Mesenchymal stem cell (in vitro differentiated cells and primary cell): ENCODE measurements around the gene PRTN3.
A peak's percentile ranks its signal among the peaks of the same experiment; 100 is the strongest.
"Not testable (repeated sequence)": the region's sequence is repeated elsewhere in the genome, so short reads cannot be mapped to it uniquely, and the experiment has no call there.

Experiments
- DNase-seq: peaks from one replicate; pipeline ENCODE4 v3.0.0-alpha.2; 2013
- H2AFZ ChIP-seq: one replicate; pipeline ENCODE4 v1.6.1; 2013; ENCODE audit warnings: low read depth, mild to moderate bottlenecking, control low read depth, inconsistent platforms, low read length, moderate library complexity
- H2AK5ac ChIP-seq: 2 replicates; pipeline ENCODE4 v1.6.1; 2013; ENCODE audit warnings: low read length, moderate library complexity, mild to moderate bottlenecking, inconsistent platforms; ENCODE audit not compliant: severe bottlenecking
- H2BK120ac ChIP-seq: one replicate; pipeline ENCODE4 v1.6.1; 2013; ENCODE audit warnings: low read depth, mild to moderate bottlenecking, inconsistent platforms, low read length, moderate library complexity
- H2BK12ac ChIP-seq, 2 experiments: one replicate each; pipeline ENCODE4 v1.6.1; 2013; ENCODE audit warnings: inconsistent platforms in 2 of 2, low read length in 2 of 2, mild to moderate bottlenecking in 2 of 2, moderate library complexity in 2 of 2, control low read depth in 1 of 2
- H2BK15ac ChIP-seq: one replicate; pipeline ENCODE4 v1.6.1; 2013; ENCODE audit warnings: mild to moderate bottlenecking, low read depth, inconsistent platforms; ENCODE audit not compliant: poor library complexity, severe bottlenecking
- H2BK5ac ChIP-seq: 2 replicates; pipeline ENCODE4 v1.6.1; 2013; ENCODE audit warnings: low read depth, mild to moderate bottlenecking, low read length, control low read depth, inconsistent platforms; ENCODE audit not compliant: poor library complexity, severe bottlenecking
- H3K14ac ChIP-seq, 2 experiments: one replicate each; pipeline ENCODE4 v1.6.1; 2013; ENCODE audit warnings: inconsistent platforms in 2 of 2, low read length in 2 of 2, control low read depth in 1 of 2, mild to moderate bottlenecking in 1 of 2, moderate library complexity in 1 of 2
- H3K18ac ChIP-seq, 2 experiments: one replicate each; pipeline ENCODE4 v1.6.1; 2013; ENCODE audit warnings: inconsistent platforms in 2 of 2, low read length in 2 of 2, control low read depth in 1 of 2, low read depth in 1 of 2, mild to moderate bottlenecking in 1 of 2
- H3K23ac ChIP-seq, 2 experiments: one replicate each; pipeline ENCODE4 v1.6.1; 2013; ENCODE audit warnings: inconsistent platforms in 2 of 2, low read length in 2 of 2, mild to moderate bottlenecking in 2 of 2, moderate library complexity in 2 of 2, control low read depth in 1 of 2
- H3K27ac ChIP-seq: 2 replicates; pipeline ENCODE4 v1.5.1; 2013; ENCODE audit warnings: mild to moderate bottlenecking, moderate library complexity, low read length, control low read depth, inconsistent platforms; ENCODE audit not compliant: poor library complexity, severe bottlenecking
- H3K27me3 ChIP-seq, 2 experiments: 2 replicates each; pipeline versions ENCODE4 v1.6.1 to v1.7.0; 2013; ENCODE audit warnings: low read length in 2 of 2, mild to moderate bottlenecking in 2 of 2, moderate library complexity in 2 of 2, control low read depth in 1 of 2, inconsistent platforms in 1 of 2; ENCODE audit not compliant: control insufficient read depth in 1 of 2, insufficient read depth in 1 of 2
- H3K36me3 ChIP-seq, 2 experiments: 2 replicates each; pipeline versions ENCODE4 v1.6.1 to v1.7.0; 2013; ENCODE audit warnings: low read length in 2 of 2, control low read depth in 1 of 2, inconsistent platforms in 1 of 2, low read depth in 1 of 2, mild to moderate bottlenecking in 1 of 2; ENCODE audit not compliant: insufficient read depth in 2 of 2, control insufficient read depth in 1 of 2
- H3K4ac ChIP-seq, 2 experiments: one replicate each; pipeline ENCODE4 v1.6.1; 2013; ENCODE audit warnings: inconsistent platforms in 2 of 2, low read length in 2 of 2, mild to moderate bottlenecking in 2 of 2, moderate library complexity in 2 of 2, control low read depth in 1 of 2, low read depth in 1 of 2
- H3K4me1 ChIP-seq: 2 replicates; pipeline ENCODE4 v1.6.1; 2013; ENCODE audit warnings: low read depth, low read length, control low read depth; ENCODE audit not compliant: control insufficient read depth, insufficient read depth
- H3K4me2 ChIP-seq: 2 replicates; pipeline ENCODE4 v1.6.1; 2013; ENCODE audit warnings: low read length, mild to moderate bottlenecking, inconsistent platforms; ENCODE audit not compliant: poor library complexity, severe bottlenecking
- H3K4me3 ChIP-seq, 2 experiments: 2 replicates each; pipeline versions ENCODE4 v1.5.1 to v1.7.0; 2013; ENCODE audit warnings: low read length in 2 of 2, mild to moderate bottlenecking in 2 of 2, control low read depth in 1 of 2, low read depth in 1 of 2; ENCODE audit not compliant: insufficient read depth in 1 of 2
- H3K79me1 ChIP-seq: replicated peaks from 2 replicates; pipeline ENCODE4 v1.6.1; 2013; ENCODE audit warnings: mild to moderate bottlenecking, control low read depth, low read length, inconsistent platforms; ENCODE audit not compliant: poor library complexity, severe bottlenecking
- H3K9ac ChIP-seq: 2 replicates; pipeline ENCODE4 v1.7.0; 2013; ENCODE audit warnings: mild to moderate bottlenecking, low read length, moderate library complexity
- H3K9me3 ChIP-seq: 2 replicates; pipeline ENCODE4 v1.7.0; 2013; ENCODE audit warnings: mild to moderate bottlenecking, low read length; ENCODE audit not compliant: control insufficient read depth
- H4K8ac ChIP-seq: one replicate; pipeline ENCODE4 v1.6.1; 2013; ENCODE audit warnings: inconsistent platforms, mild to moderate bottlenecking, low read length, moderate library complexity
- H4K91ac ChIP-seq: one replicate; pipeline ENCODE4 v1.6.1; 2013; ENCODE audit warnings: mild to moderate bottlenecking, low read length, inconsistent platforms
- WGBS: methylation state at CpG from one replicate; pipeline ENCODE4 v1.1.7; 2013; ENCODE audit warnings: mixed read lengths; 5-methylcytosine and 5-hydroxymethylcytosine counted together

PRTN3 gene

DNA sequence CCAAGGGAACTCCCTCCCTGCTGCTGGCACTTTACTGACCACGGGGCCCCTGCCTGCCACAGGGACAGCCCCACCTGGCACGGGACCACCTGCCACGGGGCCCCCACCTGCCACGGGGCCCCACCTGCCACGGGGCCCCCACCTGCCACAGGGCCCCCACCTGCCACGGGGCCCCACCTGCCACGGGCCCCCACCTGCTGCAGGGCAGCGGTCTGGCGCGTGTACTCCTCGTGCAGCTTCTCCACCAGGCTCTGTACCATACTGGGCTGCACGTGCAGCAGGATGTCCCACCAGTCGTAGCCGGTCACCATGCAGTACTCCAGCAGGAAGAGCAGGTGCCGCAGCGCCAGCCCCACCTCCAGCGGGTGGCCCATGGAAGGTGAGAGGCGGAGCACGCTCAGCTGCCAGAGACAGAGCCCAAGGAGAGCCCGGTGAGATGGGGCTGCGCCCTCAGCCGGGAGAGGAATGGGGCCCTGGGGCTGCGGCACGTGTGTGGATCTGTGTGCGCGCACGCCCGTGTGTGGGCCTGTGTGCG is 36.0 kb downstream of the PRTN3 start:
- Histone ChIP-seq H3K36me3 (peaks cover 41 to 91% of the 10 kb centered on the region in 2 experiments), H2AK5ac (no peak overlapping the region), H3K4ac (no peak overlapping the region), H3K4me1 (peaks cover 19% of the 10 kb centered on the region), H3K27me3 (no peaks in the 10 kb centered on the region), H3K4me2 (no peak overlapping the region), H4K8ac (no peak overlapping the region), H3K18ac (no peak overlapping the region), H3K14ac (no peak overlapping the region), H3K27ac (no peak overlapping the region), H3K23ac (no peak overlapping the region), H2BK120ac (no peak overlapping the region), H2BK5ac (no peak overlapping the region), H3K4me3 (no peak overlapping the region), H4K91ac (no peak overlapping the region), H2BK15ac (no peak overlapping the region), H2BK12ac (no peak overlapping the region), H3K9me3 (no peaks in the 10 kb centered on the region), H3K9ac (no peak overlapping the region), H3K79me1 (peaks cover 13% of the 10 kb centered on the region), H2AFZ (no peak overlapping the region)
- WGBS = 97% methylated on average over 29 of the region's 29 CpGs
- DNase-seq = no peak

DNA sequence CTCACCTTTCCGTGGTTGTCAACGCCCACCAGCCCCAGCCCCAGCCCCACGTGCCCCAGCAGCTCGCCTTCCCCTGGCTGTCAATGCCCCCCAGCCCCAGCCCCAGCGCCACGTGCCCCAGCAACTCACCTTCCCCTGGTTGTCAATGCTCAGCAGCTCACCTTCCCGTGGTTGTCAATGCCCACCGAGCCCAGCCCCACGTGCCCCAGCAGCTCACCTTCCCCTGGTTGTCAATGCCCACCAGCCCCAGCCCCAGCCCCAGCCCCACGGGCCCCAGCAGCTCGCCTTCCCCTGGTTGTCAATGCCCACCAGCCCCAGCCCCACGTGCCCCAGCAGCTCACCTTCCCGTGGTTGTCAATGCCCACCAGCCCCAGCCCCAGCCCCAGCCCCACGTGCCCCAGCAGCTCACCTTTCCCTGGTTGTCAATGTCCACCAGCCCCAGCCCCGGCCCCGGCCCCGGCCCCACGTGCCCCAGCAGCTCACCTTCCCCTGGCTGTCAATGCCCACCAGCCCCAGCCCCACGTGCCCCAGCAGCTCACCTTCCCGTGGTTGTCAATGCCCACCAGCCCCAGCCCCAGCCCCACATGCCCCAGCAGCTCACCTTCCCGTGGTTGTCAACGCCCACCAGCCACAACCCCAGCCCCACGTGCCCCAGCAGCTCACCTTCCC is 37.3 kb downstream of the PRTN3 start:
- H3K9ac ChIP-seq, H4K8ac ChIP-seq, H3K4me1 ChIP-seq, H3K23ac ChIP-seq, H2BK5ac ChIP-seq, H2BK15ac ChIP-seq, H2AK5ac ChIP-seq, H2AFZ ChIP-seq, H3K9me3 ChIP-seq, H2BK12ac ChIP-seq, H3K4ac ChIP-seq, H3K27ac ChIP-seq, H2BK120ac ChIP-seq, H3K27me3 ChIP-seq, H3K4me2 ChIP-seq, H3K18ac ChIP-seq, H4K91ac ChIP-seq, DNase-seq, H3K4me3 ChIP-seq, H3K14ac ChIP-seq: not testable (repeated sequence)
- 93% methylated on average over 18 of the region's 23 CpGs for WGBS
- Histone ChIP-seq H3K79me1 (peaks cover 24% of the 10 kb centered on the region), H3K36me3 (peaks cover 54 to 96% of the 10 kb centered on the region in 2 experiments)

DNA sequence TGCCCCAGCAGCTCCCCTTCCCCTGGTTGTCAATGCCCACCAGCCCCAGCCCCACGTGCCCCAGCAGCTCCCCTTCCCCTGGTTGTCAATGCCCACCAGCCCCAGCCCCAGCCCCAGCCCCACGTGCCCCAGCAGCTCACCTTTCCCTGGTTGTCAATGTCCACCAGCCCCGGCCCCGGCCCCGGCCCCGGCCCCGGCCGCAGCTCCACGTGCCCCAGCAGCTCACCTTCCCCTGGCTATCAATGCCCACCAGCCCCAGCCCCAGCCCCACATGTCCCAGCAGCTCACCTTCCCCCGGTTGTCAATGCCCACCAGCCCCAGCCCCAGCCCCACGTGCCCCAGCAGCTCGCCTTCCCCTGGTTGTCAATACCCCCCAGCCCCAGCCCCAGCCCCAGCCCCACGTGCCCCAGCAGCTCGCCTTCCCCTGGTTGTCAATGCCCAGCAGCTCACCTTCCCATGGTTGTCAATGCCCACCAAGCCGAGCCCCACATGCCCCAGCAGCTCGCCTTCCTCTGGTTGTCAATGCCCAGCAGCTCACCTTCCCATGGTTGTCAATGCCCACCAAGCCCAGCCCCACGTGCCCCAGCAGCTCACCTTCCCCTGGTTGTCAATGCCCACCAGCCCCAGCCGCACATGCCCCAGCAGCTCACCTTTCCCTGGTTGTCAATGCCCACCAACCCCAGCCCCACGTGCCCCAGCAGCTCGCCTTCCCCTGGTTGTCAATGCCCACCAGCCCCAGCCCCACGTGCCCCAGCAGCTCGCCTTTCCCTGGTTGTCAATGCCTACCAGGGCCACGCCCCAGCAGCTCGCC is 38.2 kb downstream of the PRTN3 start:
- H3K9me3 ChIP-seq, H2BK5ac ChIP-seq, H2BK120ac ChIP-seq, H4K8ac ChIP-seq, H3K4ac ChIP-seq, H3K14ac ChIP-seq, H2BK12ac ChIP-seq, H3K23ac ChIP-seq, H2AFZ ChIP-seq, H3K4me2 ChIP-seq, H3K9ac ChIP-seq, H3K27ac ChIP-seq, H2BK15ac ChIP-seq, H3K18ac ChIP-seq, H2AK5ac ChIP-seq, DNase-seq, H3K27me3 ChIP-seq, H4K91ac ChIP-seq: not testable (repeated sequence)
- Histone ChIP-seq H3K36me3 (peaks cover 59 to 96% of the 10 kb centered on the region in 2 experiments), H3K79me1 (peaks cover 24% of the 10 kb centered on the region), H3K4me1 (peaks cover 17% of the 10 kb centered on the region), H3K4me3 (peak overlapping the region in 1 of 2 experiments; percentile 31)
- 94% methylated on average over 20 of the region's 24 CpGs for WGBS

DNA sequence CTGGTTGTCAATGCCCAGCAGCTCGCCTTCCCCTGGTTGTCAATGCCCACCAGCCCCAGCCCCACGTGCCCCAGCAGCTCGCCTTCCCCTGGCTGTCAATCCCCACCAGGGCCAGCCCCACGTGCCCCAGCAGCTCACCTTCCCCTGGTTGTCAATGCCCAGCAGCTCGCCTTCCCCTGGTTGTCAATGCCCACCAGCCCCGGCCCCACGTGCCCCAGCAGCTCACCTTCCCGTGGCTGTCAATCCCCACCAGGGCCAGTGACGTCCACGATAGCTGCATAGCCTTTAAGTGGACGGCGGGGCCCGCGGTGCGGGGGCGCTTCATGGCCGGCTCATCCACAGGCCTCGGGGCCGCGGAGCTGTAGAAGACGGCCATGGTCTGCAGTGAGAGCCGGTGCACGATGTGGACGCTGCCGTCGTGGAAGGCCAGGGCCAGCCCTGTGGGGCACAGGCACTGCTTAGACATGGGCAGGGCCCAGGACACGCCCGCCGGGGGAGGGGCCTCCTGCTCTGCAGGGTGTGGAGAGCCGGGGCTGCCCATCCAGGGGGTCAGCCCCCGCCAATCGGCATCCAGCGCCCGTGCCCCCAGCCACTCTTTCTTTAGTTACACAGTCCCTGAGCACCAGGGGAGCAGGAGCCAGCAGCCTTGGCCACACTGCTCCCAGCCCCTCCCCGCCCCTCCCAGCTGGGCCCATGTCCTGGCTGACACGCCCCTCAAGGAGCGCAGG is 39.1 kb downstream of the PRTN3 start:
- Histone ChIP-seq H3K4ac (no peak overlapping the region), H2AK5ac (no peak overlapping the region), H4K91ac (no peak overlapping the region), H3K4me2 (no peak overlapping the region), H3K9ac (no peak overlapping the region), H3K27ac (no peak overlapping the region), H4K8ac (no peak overlapping the region), H2AFZ (no peak overlapping the region), H2BK120ac (no peak overlapping the region), H3K79me1 (peaks cover 29% of the 10 kb centered on the region), H2BK5ac (no peak overlapping the region), H3K36me3 (peaks cover 55 to 97% of the 10 kb centered on the region in 2 experiments), H3K14ac (no peak overlapping the region), H3K27me3 (no peaks in the 10 kb centered on the region), H3K18ac (no peak overlapping the region), H2BK12ac (no peak overlapping the region), H3K4me1 (peaks cover 24% of the 10 kb centered on the region), H3K23ac (no peak overlapping the region), H2BK15ac (no peak overlapping the region), H3K9me3 (no peaks in the 10 kb centered on the region), H3K4me3 (no peak overlapping the region)
- 95% methylated on average over 31 of the region's 37 CpGs for WGBS
- DNase-seq = no peak
